H1 (cell line): ENCODE measurements around the gene OR2A2. TPM values are rescaled to one million over a fixed set of nuclear protein-coding genes. Genes with fewer than 3 reads are reported as not detected.

Experiments used
- CTCF ChIA-PET: fragments of 300-600 bp; sonication (Branson Sonifier 250); formaldehyde crosslinking; loops from one replicate; lab custom pipeline; 2021; ENCODE audit not compliant: partially characterized antibody; lab: Charles Lee
- POLR2A ChIA-PET: fragments of 300-600 bp; sonication (Branson Sonifier 250); formaldehyde crosslinking; loops from one replicate; lab custom pipeline; 2021; ENCODE audit warnings: inconsistent platforms; ENCODE audit not compliant: partially characterized antibody; lab: Charles Lee
- DNase-seq, 2 experiments: peaks; one replicate each; pipeline versions ENCODE4 v3.0.0 to v3.0.0-alpha.2; 2010 to 2022; ENCODE audit warnings: low spot score in 2 of 2, low read depth in 1 of 2, mixed read lengths in 1 of 2
- FAIRE-seq: peaks from 2 replicates; lab custom pipeline; 2011; peaks lifted over from hg19 to GRCh38; lab: Jason Lieb, UNC
- H2AFZ ChIP-seq: 2 replicates; pipeline ENCODE4 v1.8.1; 2012; ENCODE audit warnings: low read length, inconsistent platforms
- H2AK5ac ChIP-seq: 2 replicates; pipeline ENCODE4 v1.6.1; 2013; ENCODE audit warnings: low read depth, low read length
- H2BK120ac ChIP-seq: replicated peaks from 2 replicates; pipeline ENCODE3; 2013; ENCODE audit warnings: low read depth, low read length, inconsistent platforms
- H2BK12ac ChIP-seq: 2 replicates; pipeline ENCODE4 v1.6.1; 2013; ENCODE audit warnings: low read depth, low read length
- H2BK15ac ChIP-seq: 2 replicates; pipeline ENCODE4 v1.6.1; 2013; ENCODE audit warnings: low read length
- H2BK20ac ChIP-seq: 2 replicates; pipeline ENCODE4 v1.6.1; 2013; ENCODE audit warnings: low read length
- H2BK5ac ChIP-seq: 2 replicates; pipeline ENCODE4 v1.6.1; 2013; ENCODE audit warnings: low read depth, low read length
- H3K14ac ChIP-seq: 2 replicates; pipeline ENCODE4 v1.6.1; 2013; ENCODE audit warnings: inconsistent platforms; ENCODE audit not compliant: insufficient read length
- H3K18ac ChIP-seq: 2 replicates; pipeline ENCODE4 v1.6.1; 2013; ENCODE audit warnings: low read length; ENCODE audit errors: extremely low read depth
- H3K23ac ChIP-seq: 2 replicates; pipeline ENCODE4 v1.6.1; 2013; ENCODE audit warnings: inconsistent platforms; ENCODE audit not compliant: insufficient read length
- H3K23me2 ChIP-seq: 2 replicates; pipeline ENCODE4 v1.6.1; 2013; ENCODE audit warnings: low read depth, low read length
- H3K27ac ChIP-seq: 2 replicates; pipeline ENCODE4 v1.6.1; 2011; ENCODE audit warnings: low read depth, low read length, inconsistent platforms
- H3K27me3 ChIP-seq, 4 experiments: replicated peaks in 1 of 4; 1 replicate in 1 of 4; 2 replicates in 3 of 4; pipeline versions ENCODE4 v1.6.1 to v1.8.1; 2011 to 2013; ENCODE audit warnings: low read length in 3 of 4, mild to moderate bottlenecking in 3 of 4, inconsistent platforms in 2 of 4, mixed read lengths in 2 of 4, moderate library complexity in 1 of 4; ENCODE audit not compliant: control insufficient read depth in 3 of 4, insufficient read depth in 3 of 4; ENCODE audit errors: extremely low read depth in 1 of 4
- H3K36me3 ChIP-seq, 4 experiments: 2 replicates each; pipeline versions ENCODE4 v1.6.1 to v1.8.1; 2011 to 2013; ENCODE audit warnings: mild to moderate bottlenecking in 4 of 4, low read length in 3 of 4, moderate library complexity in 2 of 4, control low read depth in 1 of 4, inconsistent platforms in 1 of 4; ENCODE audit not compliant: insufficient read depth in 4 of 4, control insufficient read depth in 2 of 4
- H3K4ac ChIP-seq: replicated peaks from 2 replicates; pipeline ENCODE3; 2013; ENCODE audit warnings: low read length, low read depth, mixed read lengths, inconsistent platforms; ENCODE audit not compliant: insufficient read length
- H3K4me1 ChIP-seq, 4 experiments: replicated peaks in 1 of 4; 1 replicate in 1 of 4; 2 replicates in 3 of 4; pipeline versions ENCODE4 v1.6.1 to v1.8.1; 2011 to 2013; ENCODE audit warnings: low read length in 3 of 4, inconsistent platforms in 2 of 4, mixed read lengths in 1 of 4; ENCODE audit not compliant: insufficient read depth in 4 of 4, control insufficient read depth in 3 of 4
- H3K4me2 ChIP-seq, 2 experiments: 2 replicates each; pipeline versions ENCODE4 v1.6.1 to v1.8.1; 2011 to 2013; ENCODE audit warnings: low read depth in 2 of 2, low read length in 2 of 2, control low read depth in 1 of 2, inconsistent platforms in 1 of 2, mild to moderate bottlenecking in 1 of 2; ENCODE audit not compliant: insufficient read depth in 1 of 2
- H3K4me3 ChIP-seq, 4 experiments: fragments of 200-600, 300-600 bp in 1 of 4; sonication (generic), shearing (Covaris generic), sonication (Bioruptor Twin) in 1 of 4; 2 replicates each; pipeline versions ENCODE4 v1.5.1 to v1.8.1; 2011 to 2016; ENCODE audit warnings: low read length in 4 of 4, low read depth in 3 of 4, control low read depth in 2 of 4, inconsistent platforms in 2 of 4, mild to moderate bottlenecking in 2 of 4, mixed read lengths in 1 of 4, moderate library complexity in 1 of 4; ENCODE audit not compliant: insufficient read depth in 2 of 4; ENCODE audit errors: extremely low read depth in 1 of 4
- H3K56ac ChIP-seq: replicated peaks from 2 replicates; pipeline ENCODE3; 2013; ENCODE audit warnings: low read depth, mild to moderate bottlenecking, mixed read lengths, low read length, inconsistent platforms; ENCODE audit not compliant: insufficient read length
- H3K79me1 ChIP-seq: 2 replicates; pipeline ENCODE4 v1.6.1; 2013; ENCODE audit warnings: low read depth, low read length, control low read depth
- H3K79me2 ChIP-seq, 2 experiments: 2 replicates each; pipeline versions ENCODE4 v1.6.1 to v1.8.1; 2012 to 2013; ENCODE audit warnings: low read length in 2 of 2, mild to moderate bottlenecking in 2 of 2, inconsistent platforms in 1 of 2; ENCODE audit not compliant: insufficient read depth in 2 of 2, control insufficient read depth in 1 of 2
- H3K9ac ChIP-seq, 4 experiments: replicated peaks in 1 of 4; 1 replicate in 1 of 4; 2 replicates in 3 of 4; pipeline versions ENCODE4 v1.6.1 to v1.8.1; 2011 to 2013; ENCODE audit warnings: low read depth in 3 of 4, low read length in 3 of 4, control low read depth in 2 of 4, mild to moderate bottlenecking in 2 of 4, moderate library complexity in 2 of 4, inconsistent platforms in 1 of 4; ENCODE audit errors: extremely low read depth in 1 of 4
- H3K9me3 ChIP-seq, 2 experiments: 2 replicates each; pipeline versions ENCODE4 v1.6.1 to v1.8.1; 2012 to 2013; ENCODE audit warnings: mild to moderate bottlenecking in 2 of 2, moderate library complexity in 2 of 2, control low read depth in 1 of 2, inconsistent platforms in 1 of 2, low read depth in 1 of 2, low read length in 1 of 2, mixed read lengths in 1 of 2; ENCODE audit not compliant: insufficient read depth in 2 of 2
- H4K20me1 ChIP-seq, 2 experiments: replicated peaks in 1 of 2; 2 replicates each; pipeline versions ENCODE3 to v1.8.1; 2011 to 2013; ENCODE audit warnings: inconsistent platforms in 2 of 2, low read length in 2 of 2, mild to moderate bottlenecking in 1 of 2; ENCODE audit not compliant: insufficient read depth in 2 of 2, control insufficient read depth in 1 of 2
- H4K5ac ChIP-seq: 2 replicates; pipeline ENCODE4 v1.6.1; 2013; ENCODE audit warnings: low read length, low read depth, mixed read lengths, inconsistent platforms; ENCODE audit not compliant: insufficient read length
- H4K8ac ChIP-seq: 2 replicates; pipeline ENCODE4 v1.8.0; 2013; ENCODE audit warnings: mild to moderate bottlenecking, moderate library complexity, low read length, inconsistent platforms; ENCODE audit not compliant: insufficient read depth; ENCODE audit errors: extremely low read depth
- H4K91ac ChIP-seq: replicated peaks from 2 replicates; pipeline ENCODE3; 2013; ENCODE audit warnings: low read length, mixed read lengths, inconsistent platforms; ENCODE audit not compliant: insufficient read length
- KDM1A ChIP-seq: fragments of 200-600, 300-600 bp; sonication (generic); IDR thresholded peaks from 2 replicates; pipeline ENCODE4 v1.7.1; 2016; ENCODE audit warnings: mild to moderate bottlenecking, low read length, borderline replicate concordance
- RNF2 ChIP-seq: fragments of 200-900, 300-1000 bp; sonication (generic); IDR thresholded peaks from 2 replicates; pipeline ENCODE4 v1.7.1; 2016; ENCODE audit warnings: borderline replicate concordance, low read depth, mild to moderate bottlenecking, antibody characterized with exemption, low read length; ENCODE audit not compliant: poor library complexity, severe bottlenecking; ENCODE audit errors: missing control alignments
- WGBS, 2 experiments: shearing (Covaris generic) in 1 of 2; methylation state at CpG; one replicate each; pipeline versions ENCODE4 v1.1.6 to v1.1.7; 2013 to 2015; ENCODE audit warnings: low lambda C conversion rate in 2 of 2, mixed read lengths in 2 of 2, inconsistent platforms in 1 of 2, low coverage in 1 of 2, missing lambda C conversion rate in 1 of 2; ENCODE audit not compliant: insufficient replicate concordance in 2 of 2, insufficient coverage in 1 of 2, insufficient read length in 1 of 2; ENCODE audit errors: extremely low coverage in 1 of 2, missing lambda C conversion rate in 1 of 2; 5-methylcytosine and 5-hydroxymethylcytosine counted together
- polyA plus RNA-seq, 7 experiments: library from polyadenylated mRNA; depleted of rRNA in 3 of 7; stranded (reverse) in 5 of 7; unstranded in 2 of 7; fragments of >200 nt in 5 of 7; fragments of 200-250 nt in 2 of 7; gene quantifications; 1 replicate in 5 of 7; 2 replicates in 1 of 7; 4 replicates in 1 of 7; pipeline versions ENCODE4 v1.2.1 to v1.2.3, GENCODE V29; 2011 to 2013; ENCODE audit warnings: missing spikeins in 2 of 7, mixed read lengths in 2 of 7
- total RNA-seq: library from RNA; stranded (reverse); fragmentation: NEBNext Ultra II Directional; extraction: Animal tissue kit (Norgen Biotek cat#: 25700); gene quantifications from 2 replicates; pipeline ENCODE4 v1.2.1, GENCODE V29; 2021
- TF ChIP-seq, protein P1 (sequence below): IDR thresholded peaks from 2 replicates; pipeline ENCODE4 v1.6.1; 2011; ENCODE audit warnings: low read depth, mild to moderate bottlenecking, low read length; ENCODE audit not compliant: insufficient read depth

OR2A2 gene
- total and polyA plus RNA-seq, 2 of the 8 experiments (the other 6 are each of a cell fraction or from before 2014, with no cell fraction given): not detected

GRCh38 chr7:144090667-144091066 is 18.7 kb upstream of the OR2A2 start:
- Histone ChIP-seq H3K27me3 (no peaks in the 10 kb centered on the region), H3K79me1 (no peaks in the 10 kb centered on the region), H2AK5ac (no peak overlapping the region), H3K56ac (no peak overlapping the region), H2BK120ac (no peak overlapping the region), H3K36me3 (no peaks in the 10 kb centered on the region), H3K27ac (no peak overlapping the region), H3K23me2 (no peaks in the 10 kb centered on the region), H2BK20ac (no peak overlapping the region), H3K4me1 (no peaks in the 10 kb centered on the region), H4K8ac (no peak overlapping the region), H2BK5ac (no peak overlapping the region), H3K79me2 (no peaks in the 10 kb centered on the region), H4K20me1 (no peaks in the 10 kb centered on the region), H3K9me3 (no peaks in the 10 kb centered on the region), H2AFZ (no peak overlapping the region), H2BK15ac (no peak overlapping the region), H3K4ac (no peak overlapping the region), H2BK12ac (no peak overlapping the region), H3K4me2 (no peak overlapping the region), H3K4me3 (no peak overlapping the region), H3K18ac (no peak overlapping the region), H4K91ac (no peak overlapping the region), H4K5ac (no peak overlapping the region), H3K9ac (no peak overlapping the region), H3K14ac (no peak overlapping the region), H3K23ac (no peak overlapping the region)
- TF ChIP-seq RNF2 (no peak), KDM1A (0 out of 2 replicates have a peak, but pooled peaks have one; percentile 47)
- TF ChIP-seq, protein P1, sequence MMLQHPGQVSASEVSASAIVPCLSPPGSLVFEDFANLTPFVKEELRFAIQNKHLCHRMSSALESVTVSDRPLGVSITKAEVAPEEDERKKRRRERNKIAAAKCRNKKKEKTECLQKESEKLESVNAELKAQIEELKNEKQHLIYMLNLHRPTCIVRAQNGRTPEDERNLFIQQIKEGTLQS: no peak
- ChIA-PET CTCF (no interaction called here), POLR2A (no interaction called here)
- no peak for FAIRE-seq
- no peak for DNase-seq
- WGBS, 2 experiments: 91% methylated on average over 3 of the region's 3 CpGs; no CpG with 5 or more reads in 1 of the 2 experiments
